ENCODE measurements around the gene OR2V2. TPM values are rescaled to one million over a fixed set of nuclear protein-coding genes. Genes with fewer than 3 reads are reported as not detected.

OR2V2 gene
- total and polyA plus RNA-seq, 10 of the 15 experiments (the other 5 are each of a cell fraction or from before 2014, with no cell fraction given) = 0.26 TPM; not detected in 9

GRCh38 chr5:181149806-181150733, 2.7 kb downstream of the OR2V2 start (continued):
- TF ChIP-seq ZBTB11 (CRISPR knock-in tag; IDR thresholded peaks at IDR 0.05) = no peak

DNA sequence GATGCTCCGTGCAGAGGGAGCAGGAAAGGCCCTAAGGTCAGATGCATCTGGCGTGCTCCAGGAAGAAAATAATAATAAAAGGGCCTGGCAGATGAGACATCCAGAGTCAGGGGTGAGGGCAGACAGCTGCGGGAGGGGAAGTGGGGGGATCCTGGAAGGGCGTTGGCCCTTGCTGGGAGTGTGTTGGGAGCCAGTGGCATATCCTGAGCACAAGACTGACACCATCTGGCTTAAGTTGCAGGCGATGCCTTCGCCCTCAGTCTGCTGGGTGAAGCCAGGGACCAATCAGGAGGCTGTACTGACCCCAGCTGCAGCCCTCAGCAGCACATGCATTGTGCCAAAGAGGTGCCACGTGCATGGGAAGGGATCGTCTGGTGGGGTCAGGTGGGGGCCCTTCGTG, 3.8 kb downstream of the OR2V2 start:
- Histone ChIP-seq H3K27ac (ENCODE audit: control insufficient read depth, insufficient read depth) (no peak overlapping the region), H3K4me1 (ENCODE audit: control insufficient read depth, insufficient read depth, low read length) (0 out of 2 replicates have a peak, but pooled peaks cover 6% of the 10 kb centered on the region), H2AFZ (ENCODE audit: control insufficient read depth, low read depth, low read length) (no peak overlapping the region), H3K9me3 (replicated peaks; ENCODE audit: control insufficient read depth, insufficient read depth, low read length) (no peaks in the 10 kb centered on the region; the same call in 2 of the 3 replicates), H3K79me2 (ENCODE audit: control insufficient read depth, insufficient read depth, low read length) (no peaks in the 10 kb centered on the region), H3K9ac (ENCODE audit: control insufficient read depth, insufficient read depth, low read length) (no peak overlapping the region), H3K4me3 (no peak overlapping the region), H3K4me2 (ENCODE audit: control insufficient read depth, insufficient read depth) (no peak overlapping the region), H4K20me1 (ENCODE audit: control insufficient read depth, insufficient read depth) (no peaks in the 10 kb centered on the region), H3K27me3 (replicated peaks in 1 of 2; ENCODE audit: control insufficient read depth in 2 of 2, insufficient read depth in 2 of 2, low read length in 1 of 2) (no peaks in the 10 kb centered on the region), H3K36me3 (ENCODE audit: control insufficient read depth in 2 of 2, insufficient read depth in 2 of 2, low read length in 1 of 2) (no peaks in the 10 kb centered on the region)
- WGBS (ENCODE audit: insufficient coverage, insufficient replicate concordance, low lambda C conversion rate, missing lambda C conversion rate) = 28% methylated on average over 9 of the region's 9 CpGs
- DNase-seq (ENCODE audit: low read depth, low spot score) (no peak), ATAC-seq (peak; percentile 40), FAIRE-seq (no peak)
- in situ Hi-C loops (cut with MboI) = no loop called here
- intact Hi-C loops (cut with micrococcal nuclease; ENCODE audit: unreplicated experiment) = loop anchor here (10.0 kb wide), 4 partner anchors 46 to 346 kb away; partner anchors contain the start of gene MGAT1
- POLR2A ChIA-PET = interaction anchor here (0.7 to 1.9 kb wide), 4 partner anchors 11 to 176 kb away, joined by 4 to 7 read pairs (median 6); no protein-coding TSS in a partner anchor
- RAD21 ChIA-PET (ENCODE audit: unreplicated experiment) = interaction anchor here (0.7 to 3.2 kb wide), 11 partner anchors 9 to 336 kb away, joined by 3 to 16 read pairs (median 4); no protein-coding TSS in a partner anchor
- no TSS peak for BruUV-seq (replicated peaks)
- SMC1A ChIA-PET (ENCODE audit: uncharacterized antibody, unreplicated experiment) = interaction anchor here (0.6 to 3.5 kb wide), 14 partner anchors 9 to 320 kb away, joined by 3 to 22 read pairs (median 4); no protein-coding TSS in a partner anchor
- CTCF ChIA-PET = interaction anchor here (1.1 to 3.0 kb wide), 7 partner anchors 10 to 467 kb away, joined by 3 to 14 read pairs (median 4); no protein-coding TSS in a partner anchor
- TF ChIP-seq CBFB (IDR thresholded peaks at IDR 0.05; ENCODE audit: low read depth) (no peak), TCF3 (IDR thresholded peaks at IDR 0.05; ENCODE audit: borderline replicate concordance, insufficient read depth, low read depth, low read length) (no peak), BACH1 (IDR thresholded peaks at IDR 0.05; ENCODE audit: borderline replicate concordance) (no peak), MTA3 (IDR thresholded peaks at IDR 0.05; ENCODE audit: borderline replicate concordance, low read length) (no peak), SIX5 (IDR thresholded peaks at IDR 0.05; ENCODE audit: low read depth, low read length, severe bottlenecking) (no peak), HDAC2 (IDR thresholded peaks at IDR 0.05) (no peak), CTCF (IDR thresholded peaks at IDR 0.05 in 2 of 3, conservative IDR thresholded peaks at IDR 0.05 in 1 of 3; ENCODE audit: control insufficient read depth in 2 of 3, extremely low read depth in 1 of 3, insufficient read depth in 1 of 3, low read depth in 3 of 3, low read length in 3 of 3) (peak in 1 of 3 experiments; percentile 19; a peak in 1 of 6 replicates)
- TF ChIP-seq, protein P1, sequence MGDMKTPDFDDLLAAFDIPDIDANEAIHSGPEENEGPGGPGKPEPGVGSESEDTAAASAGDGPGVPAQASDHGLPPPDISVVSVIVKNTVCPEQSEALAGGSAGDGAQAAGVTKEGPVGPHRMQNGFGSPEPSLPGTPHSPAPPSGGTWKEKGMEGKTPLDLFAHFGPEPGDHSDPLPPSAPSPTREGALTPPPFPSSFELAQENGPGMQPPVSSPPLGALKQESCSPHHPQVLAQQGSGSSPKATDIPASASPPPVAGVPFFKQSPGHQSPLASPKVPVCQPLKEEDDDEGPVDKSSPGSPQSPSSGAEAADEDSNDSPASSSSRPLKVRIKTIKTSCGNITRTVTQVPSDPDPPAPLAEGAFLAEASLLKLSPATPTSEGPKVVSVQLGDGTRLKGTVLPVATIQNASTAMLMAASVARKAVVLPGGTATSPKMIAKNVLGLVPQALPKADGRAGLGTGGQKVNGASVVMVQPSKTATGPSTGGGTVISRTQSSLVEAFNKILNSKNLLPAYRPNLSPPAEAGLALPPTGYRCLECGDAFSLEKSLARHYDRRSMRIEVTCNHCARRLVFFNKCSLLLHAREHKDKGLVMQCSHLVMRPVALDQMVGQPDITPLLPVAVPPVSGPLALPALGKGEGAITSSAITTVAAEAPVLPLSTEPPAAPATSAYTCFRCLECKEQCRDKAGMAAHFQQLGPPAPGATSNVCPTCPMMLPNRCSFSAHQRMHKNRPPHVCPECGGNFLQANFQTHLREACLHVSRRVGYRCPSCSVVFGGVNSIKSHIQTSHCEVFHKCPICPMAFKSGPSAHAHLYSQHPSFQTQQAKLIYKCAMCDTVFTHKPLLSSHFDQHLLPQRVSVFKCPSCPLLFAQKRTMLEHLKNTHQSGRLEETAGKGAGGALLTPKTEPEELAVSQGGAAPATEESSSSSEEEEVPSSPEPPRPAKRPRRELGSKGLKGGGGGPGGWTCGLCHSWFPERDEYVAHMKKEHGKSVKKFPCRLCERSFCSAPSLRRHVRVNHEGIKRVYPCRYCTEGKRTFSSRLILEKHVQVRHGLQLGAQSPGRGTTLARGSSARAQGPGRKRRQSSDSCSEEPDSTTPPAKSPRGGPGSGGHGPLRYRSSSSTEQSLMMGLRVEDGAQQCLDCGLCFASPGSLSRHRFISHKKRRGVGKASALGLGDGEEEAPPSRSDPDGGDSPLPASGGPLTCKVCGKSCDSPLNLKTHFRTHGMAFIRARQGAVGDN (IDR thresholded peaks at IDR 0.05) = peak; percentile 55; the same call in 1 of the 2 replicates
